Endothelial cell of coronary artery (primary cell): ENCODE data around the gene HAP1. TPM values are rescaled to one million over a fixed set of nuclear protein-coding genes. Genes with fewer than 3 reads are reported as not detected.

Source experiments
- total RNA-seq: library from RNA; depleted of rRNA; stranded (reverse); fragments of >200 nt; gene quantifications from 2 replicates; pipeline ENCODE4 v1.2.3, GENCODE V29; 2014

The HAP1 gene
- total RNA-seq: 0.28 and 0.36 TPM in 2 replicates

GRCh38 chr17:41734139-41734948 is at the start of gene HAP1:
Gene HAP1 (minus strand): TSS chr17:41734643. CDS start chr17:41734634, 9 bp downstream.

GRCh38 chr17:41711669-41712400 is 22.6 kb downstream of the HAP1 start, which contains the start of gene GAST:
Gene GAST (plus strand): TSS chr17:41712331. CDS start chr17:41715437, 3,106 bp downstream.

DNA sequence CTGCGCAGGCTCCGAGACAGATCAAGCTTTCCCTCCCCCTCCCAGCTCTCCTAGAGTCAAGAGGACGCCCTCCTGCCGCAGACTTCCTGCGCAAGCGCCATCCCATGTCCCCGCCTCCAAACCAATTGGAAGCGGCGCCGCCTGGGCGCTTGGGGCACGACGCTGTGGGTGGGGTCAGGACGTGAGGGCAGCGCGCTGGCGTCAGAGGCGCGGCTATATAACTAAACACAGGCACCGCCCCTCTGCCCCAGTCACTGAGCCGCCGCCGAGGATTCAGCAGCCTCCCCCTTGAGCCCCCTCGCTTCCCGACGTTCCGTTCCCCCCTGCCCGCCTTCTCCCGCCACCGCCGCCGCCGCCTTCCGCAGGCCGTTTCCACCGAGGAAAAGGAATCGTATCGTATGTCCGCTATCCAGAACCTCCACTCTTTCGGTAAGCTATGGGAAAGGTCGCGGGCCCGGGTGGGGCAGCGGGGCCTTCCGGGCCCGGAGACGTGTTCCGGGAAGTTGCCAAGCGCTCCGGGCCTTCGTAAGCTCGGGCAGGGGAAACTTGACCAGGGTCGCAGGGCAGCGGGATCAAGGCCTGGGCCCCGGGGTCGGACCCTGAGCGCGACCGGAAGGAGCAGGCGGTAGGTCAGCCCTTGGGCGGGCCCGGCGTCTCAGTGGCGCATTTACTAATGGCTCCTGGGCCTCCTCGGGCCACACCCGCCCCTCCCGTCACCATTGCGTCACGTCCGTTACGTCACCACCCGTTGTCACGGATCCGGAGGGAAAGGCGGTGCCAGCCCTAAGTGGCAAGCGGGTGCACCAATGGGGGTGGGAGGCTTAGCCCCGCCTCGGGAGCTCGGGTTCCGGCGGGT is 45.6 kb downstream of the HAP1 start, which contains the start of gene EIF1:
Gene EIF1, plus strand, starts transcription at position 245 of the 856 bp plus-strand sequence. Its CDS starts 154 bp downstream, at position 399.

Other genes with a start within 250 kb of the HAP1 start
- under 0.01 TPM in 1 of 2 replicates, not detected in the other for gene KRT36, start 244.7 kb downstream of the HAP1 start, total RNA-seq
- gene KRT13, start 229.0 kb downstream of the HAP1 start, total RNA-seq: not detected in 2 replicates
- 0.56 and 1.8 TPM in 2 replicates for gene KRT15, start 215.8 kb downstream of the HAP1 start, total RNA-seq
- 144 and 171 TPM in 2 replicates for gene KRT19, start 206.3 kb downstream of the HAP1 start, total RNA-seq
- gene KRT9, start 162.6 kb downstream of the HAP1 start, total RNA-seq: not detected in 2 replicates
- 0.19 TPM in 1 of 2 replicates, not detected in the other for gene KRT14, start 147.7 kb downstream of the HAP1 start, total RNA-seq
- 0.09 TPM in 1 of 2 replicates, not detected in the other for gene KRT16, start 121.9 kb downstream of the HAP1 start, total RNA-seq
- 2.2 and 2.4 TPM in 2 replicates for gene KRT17, start 110.1 kb downstream of the HAP1 start, total RNA-seq
- 68.4 and 86.9 TPM in 2 replicates for gene EIF1, start 45.8 kb downstream of the HAP1 start, total RNA-seq
- not detected in 2 replicates for gene GAST, start 22.3 kb downstream of the HAP1 start, total RNA-seq
- gene JUP, start 52.1 kb upstream of the HAP1 start, total RNA-seq: 79.8 and 113 TPM in 2 replicates
- gene P3H4, start 77.3 kb upstream of the HAP1 start, total RNA-seq: 62.4 and 107 TPM in 2 replicates
- 103 and 201 TPM in 2 replicates for gene FKBP10, start 78.4 kb upstream of the HAP1 start, total RNA-seq
- gene NT5C3B, start 101.6 kb upstream of the HAP1 start, total RNA-seq: 54.4 and 54.8 TPM in 2 replicates
- gene KLHL10, start 103.2 kb upstream of the HAP1 start, total RNA-seq: 0.18 TPM in 1 of 2 replicates, not detected in the other
- gene KLHL11, start 130.8 kb upstream of the HAP1 start, total RNA-seq: 23.9 and 26.9 TPM in 2 replicates
- gene ACLY, start 184.3 kb upstream of the HAP1 start, total RNA-seq: 202 and 207 TPM in 2 replicates
- 0.18 and 0.28 TPM in 2 replicates for gene ODAD4, start 196.0 kb upstream of the HAP1 start, total RNA-seq
- gene CNP, start 232.2 kb upstream of the HAP1 start, total RNA-seq: 50.8 and 58.7 TPM in 2 replicates